Esophagus muscularis mucosa (tissue), 4 donors: ENCODE measurements around the gene NFKBIL1.

ENCODE experiments used
- EP300 ChIP-seq: sonication (generic); formaldehyde crosslinking; IDR thresholded peaks from one replicate; pipeline ENCODE4 v1.6.1; 2017; ENCODE audit warnings: antibody characterized with exemption
- POLR2A ChIP-seq: fragments of 450-650 bp; IDR thresholded peaks from one replicate; pipeline ENCODE4 v1.6.1; 2017; ENCODE audit warnings: antibody characterized with exemption, moderate library complexity, mild to moderate bottlenecking, low read depth
- POLR2AphosphoS5 ChIP-seq, 2 donors: sonication (generic); formaldehyde crosslinking; IDR thresholded peaks; one replicate each; pipeline ENCODE4 v1.6.1; 2017; ENCODE audit warnings: antibody characterized with exemption in 2 of 2
- TF ChIP-seq, protein P1 (sequence below), 3 experiments: fragments of 200-600 bp in 2 of 3; fragments of 450-650 bp in 1 of 3; sonication (generic) in 2 of 3; IDR thresholded peaks; one replicate each; pipeline ENCODE4 v1.5.1; 2017 to 2019; ENCODE audit warnings: antibody characterized with exemption in 3 of 3, mild to moderate bottlenecking in 2 of 3, moderate library complexity in 1 of 3

DNA sequence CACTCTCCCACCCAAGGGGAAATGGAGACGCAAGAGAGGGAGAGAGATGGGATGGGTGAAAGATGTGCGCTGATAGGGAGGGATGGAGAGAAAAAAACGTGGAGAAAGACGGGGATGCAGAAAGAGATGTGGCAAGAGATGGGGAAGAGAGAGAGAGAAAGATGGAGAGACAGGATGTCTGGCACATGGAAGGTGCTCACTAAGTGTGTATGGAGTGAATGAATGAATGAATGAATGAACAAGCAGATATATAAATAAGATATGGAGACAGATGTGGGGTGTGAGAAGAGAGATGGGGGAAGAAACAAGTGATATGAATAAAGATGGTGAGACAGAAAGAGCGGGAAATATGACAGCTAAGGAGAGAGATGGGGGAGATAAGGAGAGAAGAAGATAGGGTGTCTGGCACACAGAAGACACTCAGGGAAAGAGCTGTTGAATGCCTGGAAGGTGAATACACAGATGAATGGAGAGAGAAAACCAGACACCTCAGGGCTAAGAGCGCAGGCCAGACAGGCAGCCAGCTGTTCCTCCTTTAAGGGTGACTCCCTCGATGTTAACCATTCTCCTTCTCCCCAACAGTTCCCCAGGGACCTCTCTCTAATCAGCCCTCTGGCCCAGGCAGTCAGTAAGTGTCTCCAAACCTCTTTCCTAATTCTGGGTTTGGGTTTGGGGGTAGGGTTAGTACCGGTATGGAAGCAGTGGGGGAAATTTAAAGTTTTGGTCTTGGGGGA, 28.7 kb downstream of the NFKBIL1 start:
- TF ChIP-seq POLR2A (no peak), POLR2AphosphoS5 (IDR thresholded peaks at IDR 0.05) (no peak), EP300 (no peak)
- TF ChIP-seq, protein P1, sequence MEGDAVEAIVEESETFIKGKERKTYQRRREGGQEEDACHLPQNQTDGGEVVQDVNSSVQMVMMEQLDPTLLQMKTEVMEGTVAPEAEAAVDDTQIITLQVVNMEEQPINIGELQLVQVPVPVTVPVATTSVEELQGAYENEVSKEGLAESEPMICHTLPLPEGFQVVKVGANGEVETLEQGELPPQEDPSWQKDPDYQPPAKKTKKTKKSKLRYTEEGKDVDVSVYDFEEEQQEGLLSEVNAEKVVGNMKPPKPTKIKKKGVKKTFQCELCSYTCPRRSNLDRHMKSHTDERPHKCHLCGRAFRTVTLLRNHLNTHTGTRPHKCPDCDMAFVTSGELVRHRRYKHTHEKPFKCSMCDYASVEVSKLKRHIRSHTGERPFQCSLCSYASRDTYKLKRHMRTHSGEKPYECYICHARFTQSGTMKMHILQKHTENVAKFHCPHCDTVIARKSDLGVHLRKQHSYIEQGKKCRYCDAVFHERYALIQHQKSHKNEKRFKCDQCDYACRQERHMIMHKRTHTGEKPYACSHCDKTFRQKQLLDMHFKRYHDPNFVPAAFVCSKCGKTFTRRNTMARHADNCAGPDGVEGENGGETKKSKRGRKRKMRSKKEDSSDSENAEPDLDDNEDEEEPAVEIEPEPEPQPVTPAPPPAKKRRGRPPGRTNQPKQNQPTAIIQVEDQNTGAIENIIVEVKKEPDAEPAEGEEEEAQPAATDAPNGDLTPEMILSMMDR (IDR thresholded peaks at IDR 0.05), result no peak
